Jurkat, Clone E6-1 (cell line): Measurements from ENCODE around the gene SLC37A4.
"Not testable (repeated sequence)": the region's sequence is repeated elsewhere in the genome, so short reads cannot be mapped to it uniquely, and the experiment has no call there.

Experiments used
- DNase-seq: peaks from one replicate; pipeline ENCODE4 v3.0.0-alpha.2; 2011; ENCODE audit warnings: low read depth, low spot score
- H3K4me3 ChIP-seq: 2 replicates; pipeline ENCODE4 v1.5.1; 2011; ENCODE audit warnings: mild to moderate bottlenecking, low read length, control low read depth, moderate library complexity

Gene SLC37A4

DNA sequence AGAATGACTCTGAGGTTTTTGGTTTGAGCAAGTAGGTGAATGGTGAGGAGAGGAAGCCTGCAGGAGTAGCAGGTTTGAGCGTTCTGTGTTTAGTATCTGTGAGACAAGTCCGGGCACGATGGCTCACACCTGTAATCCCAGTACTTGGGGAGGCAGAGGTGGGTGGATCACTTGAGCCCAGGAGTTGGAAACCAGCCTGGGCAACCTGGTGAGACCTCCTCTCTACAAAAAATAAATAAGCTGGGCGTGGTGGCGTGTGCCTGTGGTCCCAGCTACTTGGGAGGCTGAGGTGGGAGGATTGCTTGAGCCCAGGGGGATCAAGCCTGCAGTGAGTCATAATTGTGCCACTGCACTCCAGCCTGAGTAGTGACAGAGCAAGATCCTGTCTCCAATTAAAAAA, 42.4 kb downstream of the SLC37A4 start:
- no peak overlapping the region for H3K4me3 ChIP-seq
- DNase-seq = no peak

- no peak overlapping the region for H3K4me3 ChIP-seq
- DNase-seq = no peak
Measured at GRCh38 chr11:118984825-118985224, 45.9 kb downstream of the SLC37A4 start.

DNA sequence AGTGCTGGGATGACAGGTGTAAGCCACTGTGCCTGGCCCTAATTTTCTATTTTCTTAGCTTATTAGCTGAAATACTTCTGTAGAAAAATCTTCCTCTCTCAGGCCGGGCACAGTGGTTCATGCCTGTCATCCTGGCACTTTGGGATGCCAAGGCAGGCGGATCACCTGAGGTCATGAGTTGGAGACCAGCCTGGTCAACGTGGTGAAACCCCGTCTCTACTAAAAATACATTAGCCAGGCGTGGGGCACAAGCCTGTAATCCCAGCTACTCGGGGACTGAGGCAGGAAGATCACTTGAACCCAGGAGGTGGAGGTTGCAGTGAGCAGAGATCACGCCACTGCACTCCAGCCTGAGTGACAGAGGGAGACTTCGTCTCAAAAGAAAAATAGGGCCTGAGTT, 46.3 kb downstream of the SLC37A4 start:
- H3K4me3 ChIP-seq, DNase-seq: not testable (repeated sequence)

GRCh38 chr11:118980191-118980881, 50.3 kb downstream of the SLC37A4 start:
- no peak overlapping the region for H3K4me3 ChIP-seq
- no peak for DNase-seq

DNA sequence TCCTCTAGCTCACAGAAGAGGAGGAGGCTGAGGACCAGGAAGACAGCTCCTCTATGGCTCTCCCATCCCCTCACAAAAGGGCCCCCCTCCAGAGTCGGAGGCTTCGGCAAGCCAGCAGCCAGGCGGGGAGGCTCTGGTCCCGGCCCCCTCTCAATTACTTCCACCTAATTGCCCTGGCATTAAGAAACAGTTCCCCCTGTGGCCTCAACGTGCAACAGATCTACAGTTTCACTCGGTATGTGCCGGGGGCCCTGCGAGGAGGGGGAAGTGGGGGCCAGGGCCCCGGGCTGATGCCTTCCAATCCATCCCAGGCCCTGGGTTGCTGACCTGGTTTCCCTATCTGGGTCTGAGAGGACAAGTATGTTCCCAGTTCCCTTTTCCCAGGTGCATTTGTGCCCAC, 51.2 kb downstream of the SLC37A4 start:
- H3K4me3 ChIP-seq = no peak overlapping the region
- DNase-seq = no peak

DNA sequence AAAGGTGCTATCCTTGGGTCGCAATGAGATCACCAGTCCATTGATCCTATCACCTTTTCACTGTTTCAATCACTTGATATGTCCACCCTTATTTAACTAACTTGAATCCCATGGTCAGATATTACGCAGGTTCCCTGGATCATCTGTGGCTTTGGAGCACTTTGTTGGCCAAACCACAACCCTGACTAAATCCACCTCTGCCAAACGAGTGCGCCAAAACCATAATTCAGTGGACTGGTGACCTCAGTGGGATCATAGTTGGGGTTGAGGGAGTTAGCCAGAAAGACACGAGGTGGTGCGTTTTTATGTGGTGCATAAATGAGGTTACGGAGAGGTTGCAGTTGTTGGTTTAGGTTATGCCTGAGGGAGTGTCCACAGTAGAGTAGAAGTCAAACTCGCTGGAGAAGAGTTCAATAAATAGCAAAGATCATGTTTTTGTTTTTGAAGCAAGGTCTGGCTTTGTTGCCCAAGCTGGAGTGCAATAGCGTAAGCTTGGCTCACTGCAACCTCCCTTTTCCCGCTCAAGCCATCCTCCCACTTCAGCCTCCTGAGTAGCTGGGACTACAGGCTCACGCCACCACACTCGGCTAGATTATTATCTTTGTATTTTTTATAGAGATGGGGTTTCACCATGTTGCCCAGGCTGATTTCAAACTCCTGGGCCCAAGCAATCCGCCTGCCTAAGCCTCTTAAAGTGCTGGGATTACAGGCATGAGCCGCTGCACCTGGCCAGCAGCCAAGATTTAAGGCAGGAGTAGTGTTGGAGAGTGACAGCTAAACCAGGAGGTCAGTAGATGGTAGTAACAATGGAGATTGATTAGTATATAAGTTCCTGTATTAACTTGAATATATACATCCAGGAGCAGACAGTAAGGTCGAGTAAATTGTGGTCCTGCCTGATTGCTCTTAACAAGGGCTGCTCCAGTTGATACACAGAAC, 54.6 kb downstream of the SLC37A4 start:
- no peak for DNase-seq
- H3K4me3 ChIP-seq = no peak overlapping the region
